GM23338 (cell line): Measurements from ENCODE around the gene ETFRF1. TPM values are rescaled to one million over a fixed set of nuclear protein-coding genes. Genes with fewer than 3 reads are reported as not detected.

ENCODE experiments used
- ATAC-seq: fragments of 200-7000 bp; cut with Tn5 transposase; 3 replicates; pipeline ENCODE4 v1.9.1; 2020
- DNase-seq: peaks from one replicate; pipeline ENCODE4 v3.0.0-alpha.2; 2015; ENCODE audit warnings: low spot score
- H2AFZ ChIP-seq: fragments of 200-600 bp; sonication (generic); 2 replicates; pipeline ENCODE4 v1.8.0; 2016; ENCODE audit warnings: antibody characterized with exemption, mild to moderate bottlenecking, moderate library complexity
- H3F3A ChIP-seq: fragments of 200-600 bp; sonication (generic); replicated peaks from 2 replicates; pipeline ENCODE4 v1.8.0; 2017; ENCODE audit warnings: antibody characterized with exemption, mixed run types, low read depth
- H3K27ac ChIP-seq: fragments of 200-600 bp; sonication (generic); 2 replicates; pipeline ENCODE4 v1.6.1; 2016; ENCODE audit warnings: low read depth
- H3K27me3 ChIP-seq: fragments of 200-600 bp; sonication (generic); 2 replicates; pipeline ENCODE4 v1.8.0; 2016; ENCODE audit warnings: mild to moderate bottlenecking, mixed run types, moderate library complexity; ENCODE audit not compliant: insufficient read depth
- H3K36me3 ChIP-seq: fragments of 200-600 bp; sonication (generic); 2 replicates; pipeline ENCODE4 v1.8.0; 2016; ENCODE audit warnings: mild to moderate bottlenecking; ENCODE audit not compliant: insufficient read depth
- H3K4me1 ChIP-seq: fragments of 200-600 bp; sonication (generic); 2 replicates; pipeline ENCODE4 v1.8.0; 2016; ENCODE audit warnings: mild to moderate bottlenecking, moderate library complexity; ENCODE audit not compliant: insufficient read depth
- H3K4me2 ChIP-seq: fragments of 200-600 bp; sonication (generic); 2 replicates; pipeline ENCODE4 v1.7.1; 2017; ENCODE audit warnings: mixed run types
- H3K4me3 ChIP-seq: fragments of 200-600 bp; sonication (generic); 2 replicates; pipeline ENCODE4 v1.6.1; 2016; ENCODE audit warnings: mixed run types
- H3K79me2 ChIP-seq: fragments of 200-600 bp; sonication (generic); replicated peaks from 2 replicates; pipeline ENCODE4 v1.8.0; 2017; ENCODE audit warnings: mild to moderate bottlenecking; ENCODE audit not compliant: insufficient read depth
- H3K9me2 ChIP-seq: fragments of 200-600 bp; sonication (generic); 2 replicates; pipeline ENCODE4 v1.8.0; 2017; ENCODE audit not compliant: insufficient read depth
- H4K20me1 ChIP-seq: fragments of 200-600 bp; sonication (generic); replicated peaks from 2 replicates; pipeline ENCODE4 v1.8.0; 2017; ENCODE audit warnings: mild to moderate bottlenecking; ENCODE audit not compliant: insufficient read depth
- H3K27ac Mint-ChIP-seq: 2 replicates; pipeline ENCODE4 v1.8.0; 2020; ENCODE audit warnings: inconsistent platforms, mild to moderate bottlenecking, moderate library complexity, mixed read lengths
- H3K27me3 Mint-ChIP-seq: 3 replicates; pipeline ENCODE4 v1.8.0; 2022; ENCODE audit warnings: low read depth, mild to moderate bottlenecking, moderate library complexity, mixed read lengths, inconsistent platforms; ENCODE audit not compliant: insufficient read depth, poor library complexity
- H3K36me3 Mint-ChIP-seq: 3 replicates; pipeline ENCODE4 v1.8.0; 2021; ENCODE audit warnings: low read depth, mild to moderate bottlenecking, inconsistent platforms, moderate library complexity, mixed read lengths
- H3K4me1 Mint-ChIP-seq: 3 replicates; pipeline ENCODE4 v1.8.0; 2020; ENCODE audit warnings: mild to moderate bottlenecking, inconsistent platforms, mixed read lengths
- H3K4me3 Mint-ChIP-seq: 3 replicates; pipeline ENCODE4 v1.8.0; 2021; ENCODE audit warnings: moderate library complexity, mild to moderate bottlenecking, inconsistent platforms, mixed read lengths
- H3K9me3 Mint-ChIP-seq: 3 replicates; pipeline ENCODE4 v1.8.0; 2020; ENCODE audit warnings: moderate library complexity, mild to moderate bottlenecking, inconsistent platforms, mixed read lengths
- CREB1 ChIP-seq: fragments of 250-450 bp; sonication (Bioruptor Pico); IDR thresholded peaks from 2 replicates; pipeline ENCODE4 v1.5.0; 2020; ENCODE audit warnings: low read depth, mild to moderate bottlenecking, moderate library complexity
- EZH2 ChIP-seq: fragments of 200-600 bp; sonication (generic); IDR thresholded peaks from one replicate; pipeline ENCODE4 v1.8.0; 2017; ENCODE audit warnings: antibody characterized with exemption, mild to moderate bottlenecking, low read depth; ENCODE audit not compliant: unreplicated experiment
- JUNB ChIP-seq: IDR thresholded peaks from one replicate; pipeline ENCODE4 v1.6.1; 2016; ENCODE audit warnings: antibody characterized with exemption; ENCODE audit not compliant: unreplicated experiment
- STAT1 ChIP-seq: IDR thresholded peaks from one replicate; pipeline ENCODE4 v1.6.1; 2016; ENCODE audit warnings: antibody characterized with exemption; ENCODE audit not compliant: unreplicated experiment
- ZNF462 ChIP-seq: fragments of 250-450 bp; sonication (Bioruptor Pico); IDR thresholded peaks from 2 replicates; pipeline ENCODE4 v1.5.0; 2020; ENCODE audit warnings: mild to moderate bottlenecking, moderate library complexity
- polyA plus RNA-seq: library from polyadenylated mRNA; unstranded; fragments of >200 nt; fragmentation: Nextera tagmentation; extraction: Ambion mirVana; gene quantifications from 2 replicates; pipeline ENCODE4 v1.2.1, GENCODE V29; 2016
- total RNA-seq: library from RNA; depleted of rRNA; stranded (reverse); fragments of >200 nt; shearing (Covaris generic); gene quantifications from 2 replicates; pipeline ENCODE4 v1.2.3, GENCODE V29; 2014
- TF ChIP-seq, protein P1 (sequence below), 2 experiments: fragments of 200-600 bp in 1 of 2; sonication (generic) in 1 of 2; conservative IDR thresholded peaks; 2 replicates each; pipeline versions ENCODE4 v1.5.1 to v1.6.1; 2016 to 2017; ENCODE audit warnings: antibody characterized with exemption in 2 of 2, low read depth in 2 of 2, mild to moderate bottlenecking in 2 of 2, moderate library complexity in 1 of 2
- TF ChIP-seq, protein P2 (sequence below): IDR thresholded peaks from one replicate; pipeline ENCODE4 v1.6.1; 2018; ENCODE audit warnings: antibody characterized with exemption; ENCODE audit not compliant: unreplicated experiment

The ETFRF1 gene
- total and polyA plus RNA-seq, 2 experiments from 2014 or later = 8.1 to 14.2 TPM

GRCh38 chr12:25213338-25213737 is 18.3 kb downstream of the ETFRF1 start:
- Histone ChIP-seq H4K20me1 (no peaks in the 10 kb centered on the region), H3K4me3 (no peak overlapping the region), H3F3A (no peaks in the 10 kb centered on the region), H3K36me3 (no peaks in the 10 kb centered on the region), H3K27ac (no peak overlapping the region), H2AFZ (no peak overlapping the region), H3K27me3 (no peaks in the 10 kb centered on the region), H3K4me2 (no peak overlapping the region), H3K9me2 (no peaks in the 10 kb centered on the region), H3K79me2 (no peaks in the 10 kb centered on the region), H3K4me1 (no peaks in the 10 kb centered on the region)
- no peak for TF ChIP-seq EZH2
- no peak for TF ChIP-seq CREB1 (CRISPR knock-in tag)
- TF ChIP-seq STAT1 = no peak
- TF ChIP-seq JUNB = no peak
- TF ChIP-seq ZNF462 = no peak
- Mint-ChIP-seq H3K27ac (no peak overlapping the region), H3K4me1 (no peaks in the 10 kb centered on the region), H3K9me3 (no peaks in the 10 kb centered on the region), H3K36me3 (peaks cover 12% of the 10 kb centered on the region; the same call in 2 of the 3 replicates), H3K4me3 (no peak overlapping the region), H3K27me3 (no peaks in the 10 kb centered on the region)
- no peak for ATAC-seq
- DNase-seq = no peak

- Mint-ChIP-seq H3K4me1 (no peaks in the 10 kb centered on the region), H3K4me3 (no peak overlapping the region), H3K9me3 (no peaks in the 10 kb centered on the region), H3K27me3 (no peaks in the 10 kb centered on the region), H3K27ac (no peak overlapping the region), H3K36me3 (peaks cover 24% of the 10 kb centered on the region)
- no peaks in the 10 kb centered on the region for H3K27me3 ChIP-seq
- H3K27ac ChIP-seq = no peak overlapping the region
- H3F3A ChIP-seq = no peaks in the 10 kb centered on the region
- no peak overlapping the region for H3K4me3 ChIP-seq
- H3K4me1 ChIP-seq = no peaks in the 10 kb centered on the region
- no peaks in the 10 kb centered on the region for H3K9me2 ChIP-seq
- H3K79me2 ChIP-seq = peaks cover 65% of the 10 kb centered on the region
- peaks cover 11% of the 10 kb centered on the region for H4K20me1 ChIP-seq
- DNase-seq = no peak
- no peak overlapping the region for H3K4me2 ChIP-seq
- ATAC-seq = no peak
- no peaks in the 10 kb centered on the region for H3K36me3 ChIP-seq
- no peak overlapping the region for H2AFZ ChIP-seq
- TF ChIP-seq EZH2 (no peak), STAT1 (no peak)
- TF ChIP-seq, protein P1, sequence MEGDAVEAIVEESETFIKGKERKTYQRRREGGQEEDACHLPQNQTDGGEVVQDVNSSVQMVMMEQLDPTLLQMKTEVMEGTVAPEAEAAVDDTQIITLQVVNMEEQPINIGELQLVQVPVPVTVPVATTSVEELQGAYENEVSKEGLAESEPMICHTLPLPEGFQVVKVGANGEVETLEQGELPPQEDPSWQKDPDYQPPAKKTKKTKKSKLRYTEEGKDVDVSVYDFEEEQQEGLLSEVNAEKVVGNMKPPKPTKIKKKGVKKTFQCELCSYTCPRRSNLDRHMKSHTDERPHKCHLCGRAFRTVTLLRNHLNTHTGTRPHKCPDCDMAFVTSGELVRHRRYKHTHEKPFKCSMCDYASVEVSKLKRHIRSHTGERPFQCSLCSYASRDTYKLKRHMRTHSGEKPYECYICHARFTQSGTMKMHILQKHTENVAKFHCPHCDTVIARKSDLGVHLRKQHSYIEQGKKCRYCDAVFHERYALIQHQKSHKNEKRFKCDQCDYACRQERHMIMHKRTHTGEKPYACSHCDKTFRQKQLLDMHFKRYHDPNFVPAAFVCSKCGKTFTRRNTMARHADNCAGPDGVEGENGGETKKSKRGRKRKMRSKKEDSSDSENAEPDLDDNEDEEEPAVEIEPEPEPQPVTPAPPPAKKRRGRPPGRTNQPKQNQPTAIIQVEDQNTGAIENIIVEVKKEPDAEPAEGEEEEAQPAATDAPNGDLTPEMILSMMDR (conservative IDR thresholded peaks at IDR 0.05; ENCODE audit: low read depth in 2 of 2) = no peak
- TF ChIP-seq, protein P2, sequence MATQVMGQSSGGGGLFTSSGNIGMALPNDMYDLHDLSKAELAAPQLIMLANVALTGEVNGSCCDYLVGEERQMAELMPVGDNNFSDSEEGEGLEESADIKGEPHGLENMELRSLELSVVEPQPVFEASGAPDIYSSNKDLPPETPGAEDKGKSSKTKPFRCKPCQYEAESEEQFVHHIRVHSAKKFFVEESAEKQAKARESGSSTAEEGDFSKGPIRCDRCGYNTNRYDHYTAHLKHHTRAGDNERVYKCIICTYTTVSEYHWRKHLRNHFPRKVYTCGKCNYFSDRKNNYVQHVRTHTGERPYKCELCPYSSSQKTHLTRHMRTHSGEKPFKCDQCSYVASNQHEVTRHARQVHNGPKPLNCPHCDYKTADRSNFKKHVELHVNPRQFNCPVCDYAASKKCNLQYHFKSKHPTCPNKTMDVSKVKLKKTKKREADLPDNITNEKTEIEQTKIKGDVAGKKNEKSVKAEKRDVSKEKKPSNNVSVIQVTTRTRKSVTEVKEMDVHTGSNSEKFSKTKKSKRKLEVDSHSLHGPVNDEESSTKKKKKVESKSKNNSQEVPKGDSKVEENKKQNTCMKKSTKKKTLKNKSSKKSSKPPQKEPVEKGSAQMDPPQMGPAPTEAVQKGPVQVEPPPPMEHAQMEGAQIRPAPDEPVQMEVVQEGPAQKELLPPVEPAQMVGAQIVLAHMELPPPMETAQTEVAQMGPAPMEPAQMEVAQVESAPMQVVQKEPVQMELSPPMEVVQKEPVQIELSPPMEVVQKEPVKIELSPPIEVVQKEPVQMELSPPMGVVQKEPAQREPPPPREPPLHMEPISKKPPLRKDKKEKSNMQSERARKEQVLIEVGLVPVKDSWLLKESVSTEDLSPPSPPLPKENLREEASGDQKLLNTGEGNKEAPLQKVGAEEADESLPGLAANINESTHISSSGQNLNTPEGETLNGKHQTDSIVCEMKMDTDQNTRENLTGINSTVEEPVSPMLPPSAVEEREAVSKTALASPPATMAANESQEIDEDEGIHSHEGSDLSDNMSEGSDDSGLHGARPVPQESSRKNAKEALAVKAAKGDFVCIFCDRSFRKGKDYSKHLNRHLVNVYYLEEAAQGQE = no peak
Measured at GRCh38 chr12:25236190-25236589, 41.2 kb downstream of the ETFRF1 start.
